ENCODE data around the gene FBXL17. TPM values are rescaled to one million over a fixed set of nuclear protein-coding genes. Genes with fewer than 3 reads are reported as not detected.

The FBXL17 gene
- total RNA-seq, 1 donor from 2014 or later = 6.5 TPM

GRCh38 chr5:108372369-108372768 is 9.5 kb downstream of the FBXL17 start:
- no peak for DNase-seq

GRCh38 chr5:108371263-108371662 is 10.6 kb downstream of the FBXL17 start:
- no peak for DNase-seq

GRCh38 chr5:108369167-108369566 is 12.7 kb downstream of the FBXL17 start:
- DNase-seq = no peak

GRCh38 chr5:108367679-108368334 is 14.1 kb downstream of the FBXL17 start:
- DNase-seq = no peak

- DNase-seq = no peak
These were observed 15.4 kb downstream of the FBXL17 start for GRCh38 chr5:108366500-108366899.

GRCh38 chr5:108361771-108362170 is 20.1 kb downstream of the FBXL17 start:
- no peak for DNase-seq

GRCh38 chr5:108361239-108361638 is 20.7 kb downstream of the FBXL17 start:
- DNase-seq = no peak

- no peak for DNase-seq
These were observed 21.6 kb downstream of the FBXL17 start for GRCh38 chr5:108360280-108360679.

GRCh38 chr5:108356286-108356685 is 25.6 kb downstream of the FBXL17 start:
- DNase-seq = no peak

GRCh38 chr5:108353087-108353486 is 28.8 kb downstream of the FBXL17 start:
- no peak for DNase-seq

- DNase-seq = peak; percentile 68
These were observed 36.2 kb downstream of the FBXL17 start for GRCh38 chr5:108345541-108346171.

GRCh38 chr5:108344103-108344822 is 37.6 kb downstream of the FBXL17 start:
- DNase-seq = no peak

- DNase-seq = no peak
These were observed 40.0 kb downstream of the FBXL17 start for GRCh38 chr5:108341866-108342265.

GRCh38 chr5:108340131-108340530 is 41.8 kb downstream of the FBXL17 start:
- DNase-seq = no peak

- DNase-seq = no peak
These were observed 42.7 kb downstream of the FBXL17 start for GRCh38 chr5:108339220-108339619.

GRCh38 chr5:108334225-108334624 is 47.7 kb downstream of the FBXL17 start:
- DNase-seq = no peak

GRCh38 chr5:108326982-108327381 is 54.9 kb downstream of the FBXL17 start:
- no peak for DNase-seq

- DNase-seq = no peak
These were observed 57.0 kb downstream of the FBXL17 start for GRCh38 chr5:108324886-108325285.

- DNase-seq = no peak
These were observed 60.6 kb downstream of the FBXL17 start for GRCh38 chr5:108321341-108321740.

GRCh38 chr5:108320231-108320630 is 61.7 kb downstream of the FBXL17 start:
- no peak for DNase-seq

GRCh38 chr5:108315829-108316228 is 66.1 kb downstream of the FBXL17 start:
- no peak for DNase-seq

GRCh38 chr5:108312258-108312657 is 69.6 kb downstream of the FBXL17 start:
- DNase-seq = no peak

GRCh38 chr5:108311682-108312081 is 70.2 kb downstream of the FBXL17 start:
- DNase-seq = no peak

- DNase-seq = no peak
These were observed 78.3 kb downstream of the FBXL17 start for GRCh38 chr5:108303611-108304010.
